NB4 (cell line): ENCODE results near the gene LRRFIP1.

ENCODE experiments used
- DNase-seq: peaks from one replicate; pipeline ENCODE4 v3.0.0; 2010; ENCODE audit warnings: low read depth
- H3K4me3 ChIP-seq: one replicate; pipeline ENCODE4 v1.5.1; 2011; ENCODE audit warnings: mild to moderate bottlenecking, low read depth, low read length, moderate library complexity
- MYC ChIP-seq: IDR thresholded peaks from 2 replicates; pipeline ENCODE4 v1.6.1; 2011; ENCODE audit warnings: low read depth, low read length
- POLR2A ChIP-seq: IDR thresholded peaks from 2 replicates; pipeline ENCODE4 v1.6.1; 2011; ENCODE audit warnings: mild to moderate bottlenecking; ENCODE audit not compliant: insufficient read length; ENCODE audit errors: extremely low read depth
- TF ChIP-seq, protein P1 (sequence below): IDR thresholded peaks from 2 replicates; pipeline ENCODE4 v1.6.1; 2011; ENCODE audit warnings: low read depth, low read length
- TF ChIP-seq, protein P2 (sequence below): IDR thresholded peaks from one replicate; pipeline ENCODE4 v1.5.1; 2012; ENCODE audit warnings: low read depth, low read length

The LRRFIP1 gene

GRCh38 chr2:237765875-237766274 is 138.5 kb downstream of the LRRFIP1 start:
- TF ChIP-seq MYC (no peak), POLR2A (no peak)
- TF ChIP-seq, protein P1, sequence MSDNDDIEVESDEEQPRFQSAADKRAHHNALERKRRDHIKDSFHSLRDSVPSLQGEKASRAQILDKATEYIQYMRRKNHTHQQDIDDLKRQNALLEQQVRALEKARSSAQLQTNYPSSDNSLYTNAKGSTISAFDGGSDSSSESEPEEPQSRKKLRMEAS, result no peak
- TF ChIP-seq, protein P2, sequence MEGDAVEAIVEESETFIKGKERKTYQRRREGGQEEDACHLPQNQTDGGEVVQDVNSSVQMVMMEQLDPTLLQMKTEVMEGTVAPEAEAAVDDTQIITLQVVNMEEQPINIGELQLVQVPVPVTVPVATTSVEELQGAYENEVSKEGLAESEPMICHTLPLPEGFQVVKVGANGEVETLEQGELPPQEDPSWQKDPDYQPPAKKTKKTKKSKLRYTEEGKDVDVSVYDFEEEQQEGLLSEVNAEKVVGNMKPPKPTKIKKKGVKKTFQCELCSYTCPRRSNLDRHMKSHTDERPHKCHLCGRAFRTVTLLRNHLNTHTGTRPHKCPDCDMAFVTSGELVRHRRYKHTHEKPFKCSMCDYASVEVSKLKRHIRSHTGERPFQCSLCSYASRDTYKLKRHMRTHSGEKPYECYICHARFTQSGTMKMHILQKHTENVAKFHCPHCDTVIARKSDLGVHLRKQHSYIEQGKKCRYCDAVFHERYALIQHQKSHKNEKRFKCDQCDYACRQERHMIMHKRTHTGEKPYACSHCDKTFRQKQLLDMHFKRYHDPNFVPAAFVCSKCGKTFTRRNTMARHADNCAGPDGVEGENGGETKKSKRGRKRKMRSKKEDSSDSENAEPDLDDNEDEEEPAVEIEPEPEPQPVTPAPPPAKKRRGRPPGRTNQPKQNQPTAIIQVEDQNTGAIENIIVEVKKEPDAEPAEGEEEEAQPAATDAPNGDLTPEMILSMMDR, result no peak
- no peak overlapping the region for H3K4me3 ChIP-seq
- no peak for DNase-seq

DNA sequence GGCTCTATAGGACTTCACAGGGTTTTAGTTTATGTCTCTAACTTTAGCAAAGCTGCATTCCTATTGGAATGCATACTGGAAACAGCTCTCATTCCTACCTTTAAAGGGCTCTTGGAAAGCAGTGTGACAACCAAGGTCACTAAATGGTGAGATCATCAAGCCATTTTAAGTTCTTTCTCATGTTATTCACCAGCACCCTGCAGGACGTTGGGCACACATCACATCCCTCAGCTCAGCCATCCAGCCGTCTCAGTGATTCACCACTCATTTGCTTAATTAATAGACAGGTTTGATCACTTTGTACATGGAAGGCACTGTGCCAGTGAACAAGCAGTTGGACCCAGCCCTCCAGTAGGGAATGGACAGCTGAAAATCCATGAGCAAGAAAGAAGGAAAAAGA is 139.0 kb downstream of the LRRFIP1 start:
- no peak overlapping the region for H3K4me3 ChIP-seq
- TF ChIP-seq MYC, result no peak
- TF ChIP-seq POLR2A, result no peak
- TF ChIP-seq, protein P1, result no peak
- TF ChIP-seq, protein P2, result no peak
- no peak for DNase-seq

DNA sequence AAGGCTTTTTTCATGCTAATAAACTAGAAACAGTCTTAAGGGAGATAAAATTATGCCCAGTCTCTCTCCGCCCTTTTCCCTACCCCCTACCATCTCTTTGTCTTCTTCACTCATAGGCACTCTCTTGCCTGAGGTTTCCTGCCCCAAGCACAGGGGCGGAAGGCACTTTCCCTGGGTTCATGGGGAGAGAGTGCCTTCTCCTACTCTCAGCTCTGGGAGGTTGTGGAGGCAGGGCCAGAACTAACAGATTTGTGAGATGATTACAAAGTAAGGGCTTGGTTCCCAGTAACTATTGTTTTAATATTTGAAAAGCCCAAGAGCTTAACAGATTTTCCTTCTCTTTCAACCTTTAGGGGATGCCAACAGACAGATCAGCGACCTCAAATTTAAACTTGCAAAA is 145.1 kb downstream of the LRRFIP1 start:
- TF ChIP-seq MYC, result no peak
- TF ChIP-seq, protein P2, result no peak
- no peak for TF ChIP-seq POLR2A
- TF ChIP-seq, protein P1, result no peak
- DNase-seq, result no peak

DNA sequence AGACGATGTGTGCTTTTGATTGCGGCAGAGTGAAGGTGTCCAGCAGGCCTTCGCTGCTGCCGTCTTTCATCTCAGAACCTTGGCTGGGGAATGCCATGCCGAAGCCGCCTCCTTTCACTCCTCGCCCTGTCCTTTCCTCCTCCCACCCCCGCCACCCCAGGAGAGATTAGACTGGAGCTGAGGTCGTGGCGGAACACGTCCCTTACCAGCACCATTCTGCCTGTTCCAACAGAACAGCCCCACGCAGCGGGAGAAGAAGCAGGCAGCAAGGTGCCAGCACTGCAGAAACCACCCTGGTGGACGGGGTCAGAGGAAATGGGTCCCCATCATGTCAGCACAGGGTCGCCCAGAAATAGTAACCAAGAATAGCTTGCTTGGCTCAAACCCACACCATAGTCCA is 146.4 kb downstream of the LRRFIP1 start:
- no peak for DNase-seq
- TF ChIP-seq POLR2A, result no peak
- TF ChIP-seq, protein P2, result no peak
- TF ChIP-seq, protein P1, result no peak
- TF ChIP-seq MYC, result no peak
- no peak overlapping the region for H3K4me3 ChIP-seq

More for the DNA sequence above, 145.1 kb downstream of the LRRFIP1 start:
- no peak overlapping the region for H3K4me3 ChIP-seq

- TF ChIP-seq MYC, result no peak
- TF ChIP-seq, protein P1, result peak; percentile 37; the same call in 1 of the 2 replicates
- TF ChIP-seq POLR2A, result no peak
- TF ChIP-seq, protein P2, result peak; percentile 69
- H3K4me3 ChIP-seq, result no peak overlapping the region
- peak; percentile 70 for DNase-seq
Observed at GRCh38 chr2:237774811-237775553, 147.6 kb downstream of the LRRFIP1 start.

- DNase-seq, result no peak
- H3K4me3 ChIP-seq, result no peak overlapping the region
- TF ChIP-seq, protein P1, result no peak
- TF ChIP-seq MYC, result no peak
- TF ChIP-seq, protein P2, result no peak
- no peak for TF ChIP-seq POLR2A
Observed at GRCh38 chr2:237779521-237779920, 152.1 kb downstream of the LRRFIP1 start.
